Activated T-cell treated with anti-CD3 and anti-CD28 coated beads for 1 hour (primary cell): Measurements from ENCODE around the gene ARAF.
"Not testable (repeated sequence)": the region's sequence is repeated elsewhere in the genome, so short reads cannot be mapped to it uniquely, and the experiment has no call there.

Experiments
- DNase-seq: peaks from one replicate; pipeline ENCODE4 v3.0.0-alpha.2; 2020; ENCODE audit warnings: low read depth

Gene ARAF

GRCh38 chrX:47560934-47561658 lies at the start of gene ARAF:
Gene ARAF, plus strand, starts transcription at chrX:47561205. Its CDS starts 1,763 bp downstream, at chrX:47562968.
- peak; percentile 88 for DNase-seq

- DNase-seq, result not testable (repeated sequence)
These were observed 48.6 kb upstream of the ARAF start for GRCh38 chrX:47512383-47512782.

- not testable (repeated sequence) for DNase-seq
These were observed 47.7 kb upstream of the ARAF start for GRCh38 chrX:47513034-47513965.

GRCh38 chrX:47514533-47515235 lies 46.3 kb upstream of the ARAF start:
- no peak for DNase-seq

- DNase-seq, result no peak
These were observed 44.9 kb upstream of the ARAF start for GRCh38 chrX:47515941-47516665.

GRCh38 chrX:47518144-47518543 lies 42.9 kb upstream of the ARAF start:
- no peak for DNase-seq

GRCh38 chrX:47523297-47523696 lies 37.7 kb upstream of the ARAF start:
- DNase-seq, result peak; percentile 69

GRCh38 chrX:47523713-47524166 lies 37.3 kb upstream of the ARAF start:
- no peak for DNase-seq

GRCh38 chrX:47529548-47529947 lies 31.5 kb upstream of the ARAF start:
- DNase-seq, result no peak

GRCh38 chrX:47530049-47530448 lies 31.0 kb upstream of the ARAF start:
- no peak for DNase-seq

- no peak for DNase-seq
These were observed 21.1 kb upstream of the ARAF start for GRCh38 chrX:47539860-47540259.

GRCh38 chrX:47540754-47541538 lies 20.1 kb upstream of the ARAF start:
- no peak for DNase-seq

- no peak for DNase-seq
These were observed 17.5 kb upstream of the ARAF start for GRCh38 chrX:47543496-47543895.

GRCh38 chrX:47556045-47556623 lies 4.9 kb upstream of the ARAF start:
- DNase-seq, result peak; percentile 65

GRCh38 chrX:47558436-47558835 lies 2.6 kb upstream of the ARAF start:
- DNase-seq, result no peak

- DNase-seq, result no peak
These were observed 649 bp upstream of the ARAF start for GRCh38 chrX:47560179-47560933.

- DNase-seq, result no peak
These were observed 700 bp downstream of the ARAF start for GRCh38 chrX:47561659-47562151.

- no peak for DNase-seq
These were observed 1.7 kb downstream of the ARAF start for GRCh38 chrX:47562615-47563243.

GRCh38 chrX:47563801-47564315 lies 2.9 kb downstream of the ARAF start:
- DNase-seq, result no peak
